SK-N-MC (cell line): ENCODE data around the gene CMTM7.
"Not testable (repeated sequence)": the region's sequence is repeated elsewhere in the genome, so short reads cannot be mapped to it uniquely, and the experiment has no call there.

Experiments
- EZH2 ChIP-seq: fragments of 200-600 bp; sonication (generic); IDR thresholded peaks from one replicate; pipeline ENCODE4 v1.6.1; 2017; ENCODE audit warnings: antibody characterized with exemption
- POLR2AphosphoS5 ChIP-seq: IDR thresholded peaks from 2 replicates; pipeline ENCODE4 v1.6.1; 2012; ENCODE audit warnings: mild to moderate bottlenecking, low read depth, low read length, borderline replicate concordance

DNA sequence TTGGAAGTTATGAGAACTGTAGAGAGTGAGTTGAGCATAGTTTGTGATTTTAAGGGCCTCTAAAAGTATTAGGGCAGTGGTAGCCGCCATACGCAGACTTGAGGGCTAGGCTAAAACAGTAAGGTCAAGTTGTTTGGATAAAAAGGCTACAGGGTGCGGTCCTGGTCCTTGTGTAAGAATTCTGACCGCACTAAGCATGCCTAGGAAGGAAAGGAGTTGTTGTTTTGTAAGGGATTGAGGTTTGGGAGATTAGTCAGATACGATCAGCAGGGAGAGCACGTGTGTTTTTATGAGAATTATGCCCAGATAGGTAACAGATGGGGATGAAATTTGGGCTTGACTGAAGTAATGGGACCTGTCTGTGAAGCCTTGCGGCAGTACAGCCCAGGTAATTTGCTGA, 71.8 kb downstream of the CMTM7 start:
- TF ChIP-seq EZH2, POLR2AphosphoS5: not testable (repeated sequence)
